ENCODE results near the gene BOD1.
A peak's percentile ranks its signal among the peaks of the same experiment; 100 is the strongest.

The BOD1 gene

GRCh38 chr5:173616577-173617118 is at the start of gene BOD1:
TSS of gene BOD1 (minus strand) at chr5:173616650. CDS start at chr5:173616436, 214 bp downstream.
- DNase-seq, result peak; percentile 98 to 99

GRCh38 chr5:173665326-173665725 is 48.9 kb upstream of the BOD1 start:
- DNase-seq, result no peak

- DNase-seq, result peak; percentile 14 to 23
These were observed 47.7 kb upstream of the BOD1 start for GRCh38 chr5:173664154-173664526.

GRCh38 chr5:173663352-173664153 is 47.1 kb upstream of the BOD1 start:
- DNase-seq, result no peak

- peak; percentile 40 to 54 for DNase-seq
These were observed 46.3 kb upstream of the BOD1 start for GRCh38 chr5:173662581-173663351.

DNA sequence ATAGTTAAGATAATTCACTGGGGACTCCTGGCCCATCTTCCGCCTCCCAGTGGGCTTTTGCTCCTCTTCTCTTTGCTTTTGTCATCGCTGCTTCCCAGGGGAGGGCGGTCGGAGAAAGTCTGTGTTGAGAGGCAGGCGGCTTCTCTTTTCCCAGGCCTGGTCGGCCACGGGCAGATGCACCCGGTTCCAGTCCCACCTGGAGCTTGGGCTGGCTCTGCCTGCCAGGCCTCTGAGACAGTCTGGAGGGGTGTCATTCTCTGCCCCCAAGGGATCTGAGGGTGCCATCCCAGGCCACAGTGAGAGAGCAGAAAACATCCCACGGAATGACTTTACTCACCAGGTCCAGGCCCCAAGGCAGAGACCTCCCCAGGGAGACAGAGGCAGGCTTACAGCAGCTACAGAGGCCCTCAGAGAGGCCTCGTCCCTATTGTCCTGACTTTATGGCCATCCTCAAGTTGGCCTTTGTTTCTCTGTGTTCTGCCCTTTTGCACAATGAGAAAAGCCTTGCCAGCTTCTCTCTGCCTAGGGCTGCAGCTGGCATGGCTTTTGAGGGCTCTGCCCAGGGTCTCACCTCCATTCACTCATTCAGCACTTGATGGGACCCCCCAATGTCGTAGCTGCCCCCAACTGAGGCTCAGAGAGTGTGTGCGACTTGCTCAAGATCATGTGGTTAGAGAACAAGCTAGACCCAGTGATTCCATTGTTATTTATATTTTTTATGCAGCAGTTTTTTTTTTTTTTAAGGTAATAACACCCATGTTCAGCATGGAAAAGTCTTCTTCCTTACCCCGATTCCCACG is 44.2 kb upstream of the BOD1 start:
- no peak for DNase-seq

- no peak for DNase-seq
These were observed 43.0 kb upstream of the BOD1 start for GRCh38 chr5:173659423-173659822.

DNA sequence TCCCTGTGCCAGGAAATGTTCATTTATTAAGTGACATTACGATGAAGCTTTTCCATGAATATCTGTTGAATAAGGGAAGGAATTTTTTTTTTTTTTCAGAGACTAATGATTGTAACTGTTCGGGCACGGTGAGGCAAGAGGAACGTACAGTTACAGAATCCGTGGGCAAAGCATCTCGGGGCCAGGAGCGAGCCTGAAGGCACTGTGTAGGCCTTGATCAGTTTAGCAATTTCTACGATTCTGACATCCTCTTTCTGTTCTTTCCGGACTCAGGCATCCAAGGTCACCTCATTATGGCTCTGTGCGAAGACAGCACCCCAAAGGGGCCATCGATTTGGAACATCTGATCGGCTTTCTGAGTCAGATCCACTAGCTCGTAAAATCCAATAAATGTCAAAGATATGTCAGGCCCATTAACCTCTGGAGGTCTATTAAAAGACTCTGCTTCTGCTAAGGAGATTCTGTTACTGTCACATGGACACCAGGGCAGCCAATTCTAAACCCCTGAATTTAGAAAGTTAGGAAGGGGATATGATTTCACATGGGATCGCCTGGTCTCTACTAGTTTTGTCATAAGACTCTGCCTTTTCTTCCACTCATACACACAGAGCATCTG is 41.4 kb upstream of the BOD1 start:
- DNase-seq, result no peak

DNA sequence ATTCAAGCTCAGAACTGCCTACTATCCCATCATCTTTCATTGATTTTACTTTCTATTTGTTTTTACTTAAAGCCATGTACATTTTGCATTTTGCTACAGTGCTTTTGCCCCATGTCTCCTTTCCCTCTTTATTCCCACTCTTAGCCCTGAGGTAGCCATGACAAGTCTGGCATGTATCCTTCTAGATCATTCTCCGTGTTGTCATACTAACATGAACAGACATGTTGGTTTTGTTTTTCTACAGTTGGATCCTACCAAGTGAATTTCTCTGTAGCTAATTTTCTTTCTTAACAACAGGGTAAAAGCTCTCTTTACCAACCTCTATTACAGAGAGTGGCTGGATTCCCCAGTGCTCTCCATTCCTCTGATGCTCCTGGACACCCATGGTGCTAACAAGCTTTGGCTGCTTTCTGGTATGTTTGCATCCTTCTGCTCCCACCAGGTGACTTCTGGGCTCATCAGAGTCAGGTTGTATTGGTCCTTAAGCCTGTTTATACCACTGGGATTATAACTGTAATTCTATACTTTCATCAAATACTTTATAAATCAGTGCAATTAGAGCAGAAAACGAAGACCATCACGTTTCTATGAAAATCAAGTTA is 38.8 kb upstream of the BOD1 start:
- no peak for DNase-seq

DNA sequence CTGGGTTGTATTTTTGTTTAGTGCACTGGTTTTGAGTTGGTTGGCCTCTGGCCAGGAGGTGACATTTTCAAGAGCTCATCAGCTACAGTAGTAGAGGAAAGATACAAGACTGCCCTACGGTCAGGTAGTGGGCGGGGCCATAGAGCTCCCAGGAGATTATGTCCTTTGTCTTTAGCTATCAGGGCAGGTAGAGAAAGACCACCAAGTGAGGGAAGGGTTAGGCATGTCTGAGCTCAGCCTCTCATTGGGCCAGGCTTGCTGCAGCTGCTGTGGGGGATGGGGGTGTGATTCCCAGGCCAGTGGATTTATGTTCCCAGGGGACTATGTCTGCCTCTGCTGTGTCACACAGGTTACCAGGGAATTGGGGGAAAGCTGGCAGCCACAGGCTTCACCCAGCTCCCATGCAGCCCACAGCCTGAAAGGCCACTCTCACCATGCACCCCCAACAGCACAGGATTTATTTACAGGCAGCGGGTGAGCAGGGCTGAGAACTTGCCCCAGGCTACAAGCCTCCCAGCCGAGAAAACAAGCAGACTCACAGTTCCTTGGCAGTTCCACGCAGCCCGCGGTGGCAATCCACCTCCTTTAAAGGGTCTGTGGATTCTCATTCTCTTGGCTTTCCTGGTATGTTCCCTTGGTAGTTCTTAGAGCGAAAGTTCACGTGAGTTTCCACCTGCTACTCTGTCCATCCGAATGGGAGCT is 37.5 kb upstream of the BOD1 start:
- no peak for DNase-seq

GRCh38 chr5:173648308-173648866 is 31.9 kb upstream of the BOD1 start:
- DNase-seq, result no peak

DNA sequence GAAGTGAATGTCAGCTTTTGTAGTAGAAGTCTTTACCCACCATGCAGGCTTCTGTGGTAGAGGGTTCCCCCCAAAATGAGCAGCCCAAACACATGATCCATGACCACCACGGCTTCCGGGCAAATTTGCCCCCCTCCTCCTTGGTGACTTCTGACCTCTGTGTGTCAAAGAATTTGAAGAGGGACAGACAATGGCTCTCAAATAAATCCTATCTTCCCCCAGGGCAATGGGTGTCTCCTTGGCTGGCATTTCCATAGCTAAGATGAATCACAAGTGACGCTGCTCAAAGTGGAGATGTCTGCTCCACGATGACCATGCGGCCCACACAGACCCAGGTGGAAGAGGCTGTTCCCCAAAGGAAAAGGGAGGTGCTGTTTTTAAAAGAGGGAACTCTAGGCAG is 30.2 kb upstream of the BOD1 start:
- DNase-seq, result no peak

GRCh38 chr5:173645890-173646574 is 29.6 kb upstream of the BOD1 start:
- DNase-seq, result no peak

DNA sequence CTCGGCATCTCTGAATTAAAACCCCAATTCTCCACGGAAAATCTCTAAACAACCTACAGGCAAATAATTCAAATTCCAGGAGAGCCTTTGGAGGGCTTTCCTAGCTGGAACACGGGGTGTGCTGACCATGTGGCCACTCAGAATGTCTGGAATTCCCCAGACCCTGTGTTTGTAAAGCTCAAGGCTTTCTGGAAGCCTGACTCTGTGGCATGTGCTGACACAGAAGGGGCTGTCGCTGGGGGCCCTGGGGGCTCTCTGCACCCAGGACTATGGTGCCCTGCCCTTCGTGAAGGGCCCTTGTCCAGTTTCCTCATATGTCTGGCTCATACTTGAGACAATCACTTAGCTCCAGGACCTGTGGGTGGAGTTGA is 29.0 kb upstream of the BOD1 start:
- no peak for DNase-seq

DNA sequence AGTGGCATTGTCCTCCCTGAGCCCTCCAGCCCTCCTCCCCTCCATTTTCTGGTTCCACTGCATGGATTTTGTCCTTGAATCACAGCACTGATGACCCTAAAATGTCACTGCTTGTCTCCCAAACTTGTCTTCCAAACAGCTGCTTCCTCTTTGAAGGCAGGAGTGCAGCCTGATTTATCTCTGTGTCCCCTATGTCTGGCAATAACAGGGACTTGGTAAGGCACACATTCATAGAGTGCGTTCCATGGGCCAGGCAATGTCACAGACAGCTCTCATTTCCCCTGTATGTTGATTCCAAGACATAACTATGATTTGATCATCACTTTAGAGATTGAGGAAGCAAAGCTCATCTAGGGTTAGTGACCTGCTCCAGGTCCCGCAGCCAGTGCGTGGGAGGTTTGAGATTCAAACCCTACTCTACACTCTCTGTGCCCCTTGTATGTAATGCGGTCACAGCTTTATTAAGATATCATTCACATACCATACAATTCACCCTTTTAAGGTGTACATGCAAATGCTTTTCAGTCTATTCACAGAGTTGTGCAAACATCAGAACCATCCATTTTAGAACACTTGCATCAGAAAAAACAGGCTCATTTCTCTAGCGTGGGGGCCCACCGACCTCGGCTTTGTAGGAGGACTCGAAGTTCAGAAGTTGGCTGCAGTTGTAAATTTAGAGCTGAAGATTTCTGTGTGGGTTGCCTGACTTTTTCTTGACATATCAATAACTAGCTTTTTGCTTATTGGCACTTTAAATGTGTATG is 28.4 kb upstream of the BOD1 start:
- DNase-seq, result no peak

DNA sequence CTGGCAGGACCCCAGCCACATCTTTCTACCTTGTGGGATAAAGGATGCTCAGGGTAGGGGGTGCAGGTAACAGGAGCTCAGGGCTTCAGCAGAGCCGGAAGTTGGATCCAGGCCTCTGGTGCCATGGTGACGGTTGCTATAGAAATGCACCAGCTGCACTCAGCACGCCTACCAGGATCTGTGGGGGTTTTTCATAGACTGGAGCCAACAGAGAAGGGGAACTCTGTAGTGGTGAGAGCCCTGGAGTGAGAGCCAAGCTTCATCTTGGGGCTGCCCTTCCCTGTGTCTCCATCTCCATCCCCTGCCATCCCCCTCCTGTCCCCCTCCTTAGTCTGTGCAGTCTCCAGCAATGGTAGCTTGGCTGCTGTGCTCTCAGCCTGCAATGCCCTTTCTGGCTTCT is 27.5 kb upstream of the BOD1 start:
- peak; percentile 53 to 79 for DNase-seq

GRCh38 chr5:173642895-173643481 is 26.5 kb upstream of the BOD1 start:
- no peak for DNase-seq

DNA sequence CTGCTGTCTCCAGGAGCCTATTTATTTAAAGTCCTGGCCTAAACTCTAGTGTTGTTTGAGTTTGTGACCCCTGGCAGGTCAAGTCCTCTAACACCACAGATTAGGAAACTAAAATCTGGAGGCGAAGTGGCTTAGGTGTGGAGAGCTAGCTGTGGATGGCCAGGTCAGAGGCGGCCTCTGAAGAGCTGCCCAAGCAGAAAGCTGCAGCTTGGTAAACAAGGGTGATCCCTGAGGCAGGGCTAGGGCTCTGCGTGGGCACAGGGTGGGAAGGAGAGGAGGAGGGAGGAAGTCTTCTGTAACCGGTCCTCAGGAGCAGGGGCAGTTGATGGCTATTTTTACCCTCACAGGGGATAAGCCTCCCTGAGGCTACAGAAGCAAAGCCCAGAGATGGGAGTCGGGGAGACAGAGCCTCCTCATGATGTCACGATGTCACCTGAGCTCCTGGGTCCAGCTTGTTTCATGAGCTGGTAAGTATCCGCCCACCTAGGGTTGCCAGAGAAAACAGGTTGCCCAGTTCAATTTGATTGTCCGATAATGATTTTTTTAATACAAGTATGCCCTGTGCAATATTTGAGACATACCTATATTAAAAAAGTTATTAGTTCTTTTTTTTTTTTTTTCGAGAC is 25.9 kb upstream of the BOD1 start:
- no peak for DNase-seq
